ENCODE measurements around the gene BTN2A1.
"Not testable (repeated sequence)": the region's sequence is repeated elsewhere in the genome, so short reads cannot be mapped to it uniquely, and the experiment has no call there.

Gene BTN2A1

DNA sequence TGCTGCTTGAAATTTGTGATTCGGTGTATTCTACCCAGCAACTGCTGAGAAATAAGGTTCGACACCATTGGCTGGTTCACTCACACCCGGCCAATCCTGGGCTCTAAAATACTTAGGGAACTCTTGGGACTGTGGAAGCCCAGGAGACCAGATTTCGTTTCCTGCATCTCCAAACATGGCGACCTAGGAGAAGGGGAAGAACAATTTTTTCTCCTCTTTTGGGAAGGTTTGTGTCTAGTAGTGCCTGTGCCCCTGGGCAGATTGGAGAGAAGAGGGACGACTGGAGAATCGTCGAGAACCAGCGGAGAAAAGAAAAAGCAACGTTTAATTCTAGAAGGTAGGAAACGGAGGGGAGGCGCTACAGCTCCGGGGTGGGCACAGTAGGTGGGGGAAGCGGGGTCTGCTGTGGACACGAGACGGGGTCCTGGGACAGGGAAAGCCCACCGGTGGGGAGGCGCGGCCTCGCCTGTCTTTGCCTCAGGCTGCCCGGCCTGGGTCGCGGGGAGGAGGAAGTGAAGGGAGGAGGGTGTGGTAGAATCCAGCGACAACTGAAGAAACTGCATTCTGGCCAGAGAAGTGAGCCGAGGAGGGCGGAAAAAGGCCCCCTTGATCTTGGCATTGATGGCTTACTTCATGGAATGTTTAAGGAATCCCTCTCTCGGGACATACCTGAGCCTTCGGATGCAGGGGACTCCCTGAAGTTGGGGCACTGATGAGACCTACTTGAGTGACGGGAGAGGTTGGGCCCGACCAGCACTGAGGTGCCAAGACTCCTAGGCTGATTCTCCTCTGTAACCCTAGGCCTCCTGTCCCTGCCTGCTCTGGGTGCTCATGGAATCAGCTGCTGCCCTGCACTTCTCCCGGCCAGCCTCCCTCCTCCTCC is at the start of gene BTN2A1:
BTN2A1 (plus strand) TSS at position 150 of the 883 bp plus-strand sequence; CDS start at position 832, 682 bp downstream.
- no peak for DNase-seq (ENCODE audit: low read depth, low spot score)

DNA sequence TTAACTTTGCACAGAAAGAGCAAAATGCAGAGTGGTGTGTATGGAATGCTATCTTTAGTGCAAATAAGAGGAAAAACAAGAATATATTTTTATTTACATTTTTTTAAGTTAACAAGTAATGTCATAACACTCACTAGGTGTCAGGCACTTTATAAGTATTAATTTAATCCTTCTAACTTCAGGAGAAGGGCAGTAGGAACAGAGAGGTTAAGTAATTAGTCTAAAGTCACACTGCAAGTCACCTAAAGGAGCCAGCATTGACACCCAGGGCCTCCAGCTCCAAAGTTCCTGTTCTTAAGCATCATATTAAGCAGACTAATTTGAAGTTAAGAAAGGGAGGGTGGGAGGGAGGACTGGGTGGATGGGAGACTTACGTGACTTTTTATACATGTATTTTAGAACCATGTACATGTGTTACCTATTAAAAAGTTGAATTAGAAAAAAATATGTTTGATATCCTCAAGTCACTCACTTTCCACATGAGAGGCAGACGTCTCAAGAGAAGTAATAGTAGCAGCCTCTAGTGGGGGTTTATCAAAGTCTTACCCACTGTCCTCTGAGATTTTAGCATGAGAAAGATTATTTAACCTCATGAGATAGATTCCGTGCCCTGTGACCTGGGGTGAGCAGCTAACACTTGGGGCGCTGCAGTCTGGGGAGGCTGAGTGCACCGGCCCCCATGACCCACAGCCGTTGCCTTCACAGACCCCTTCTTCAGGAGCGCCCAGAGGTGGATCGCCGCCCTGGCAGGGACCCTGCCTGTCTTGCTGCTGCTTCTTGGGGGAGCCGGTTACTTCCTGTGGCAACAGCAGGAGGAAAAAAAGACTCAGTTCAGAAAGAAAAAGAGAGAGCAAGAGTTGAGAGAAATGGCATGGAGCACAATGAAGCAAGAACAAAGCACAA is 48.7 kb upstream of the BTN2A1 start:
- no peak for DNase-seq (ENCODE audit: low read depth, low spot score)

DNA sequence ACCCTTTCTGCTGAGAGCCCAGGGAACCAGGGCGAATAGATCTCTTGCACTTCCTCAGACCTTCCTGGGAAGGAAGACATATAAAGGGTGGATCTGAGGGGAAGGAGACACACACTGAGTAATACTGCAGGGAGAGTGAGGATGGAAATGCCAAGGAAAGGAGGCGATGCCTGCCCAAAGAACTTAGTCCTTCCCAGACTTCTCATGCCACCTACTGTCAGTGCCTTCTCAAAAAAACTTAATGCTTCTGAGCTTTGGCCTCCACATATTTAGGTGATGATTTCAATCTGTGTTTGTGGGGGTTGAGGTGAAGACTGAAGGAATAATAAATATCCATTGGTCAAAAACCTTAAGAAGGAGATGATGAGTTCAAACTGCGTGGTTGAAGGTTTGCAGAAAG is 46.0 kb upstream of the BTN2A1 start:
- no peak for DNase-seq (ENCODE audit: low read depth, low spot score)

DNA sequence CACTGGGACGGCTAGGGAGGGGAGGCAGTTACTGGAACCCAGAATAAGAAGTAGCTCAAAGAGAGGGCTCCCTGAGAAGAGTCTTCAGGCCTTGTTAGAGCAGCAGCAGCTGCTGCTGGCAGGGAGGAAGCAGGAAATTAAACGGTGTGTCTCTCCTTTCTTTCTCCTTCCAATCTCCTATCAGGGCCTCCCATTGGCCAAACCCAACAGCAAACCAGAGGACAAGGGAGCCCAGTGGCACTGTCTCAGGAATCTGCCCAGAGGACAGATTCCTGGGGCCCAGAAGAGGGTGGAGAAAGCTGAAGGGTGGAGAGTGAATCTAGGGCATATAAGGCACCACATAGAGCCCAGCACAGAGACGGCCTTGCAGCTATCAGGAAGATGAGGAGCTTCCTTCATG is 45.5 kb upstream of the BTN2A1 start:
- DNase-seq (ENCODE audit: low read depth, low spot score): no peak

DNA sequence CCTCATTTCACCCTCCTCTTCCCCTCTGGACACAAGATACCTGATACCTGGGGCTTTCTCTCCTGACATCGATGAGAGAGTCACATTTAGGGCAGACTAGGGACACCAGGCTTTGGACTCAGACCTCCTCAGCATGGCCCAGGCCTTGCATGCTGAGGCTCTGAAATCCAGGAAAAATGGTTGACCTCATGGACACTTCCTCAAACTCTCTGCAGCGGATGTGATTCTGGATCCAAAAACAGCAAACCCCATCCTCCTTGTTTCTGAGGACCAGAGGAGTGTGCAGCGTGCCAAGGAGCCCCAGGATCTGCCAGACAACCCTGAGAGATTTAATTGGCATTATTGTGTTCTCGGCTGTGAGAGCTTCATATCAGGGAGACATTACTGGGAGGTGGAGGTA is 44.8 kb upstream of the BTN2A1 start:
- no peak for DNase-seq (ENCODE audit: low read depth, low spot score)

DNA sequence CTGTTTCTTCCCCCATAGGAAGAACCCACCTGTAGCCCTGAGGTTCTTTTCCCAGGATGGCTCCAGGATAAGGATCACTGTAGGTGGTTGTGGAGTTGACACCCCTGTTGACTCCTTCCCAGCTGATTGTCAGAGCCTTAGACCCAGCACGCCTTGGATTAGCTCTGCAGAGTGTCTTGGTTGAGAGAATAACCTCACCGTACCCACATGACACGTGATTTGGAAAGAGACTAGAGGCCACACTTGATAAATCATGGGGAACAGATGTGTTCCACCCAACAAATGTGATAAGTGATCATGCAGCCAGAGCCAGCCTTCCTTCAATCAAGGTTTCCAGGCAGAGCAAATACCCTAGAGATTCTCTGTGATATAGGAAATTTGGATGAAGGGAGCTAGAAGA is 43.5 kb upstream of the BTN2A1 start:
- DNase-seq (ENCODE audit: low read depth, low spot score): no peak

DNA sequence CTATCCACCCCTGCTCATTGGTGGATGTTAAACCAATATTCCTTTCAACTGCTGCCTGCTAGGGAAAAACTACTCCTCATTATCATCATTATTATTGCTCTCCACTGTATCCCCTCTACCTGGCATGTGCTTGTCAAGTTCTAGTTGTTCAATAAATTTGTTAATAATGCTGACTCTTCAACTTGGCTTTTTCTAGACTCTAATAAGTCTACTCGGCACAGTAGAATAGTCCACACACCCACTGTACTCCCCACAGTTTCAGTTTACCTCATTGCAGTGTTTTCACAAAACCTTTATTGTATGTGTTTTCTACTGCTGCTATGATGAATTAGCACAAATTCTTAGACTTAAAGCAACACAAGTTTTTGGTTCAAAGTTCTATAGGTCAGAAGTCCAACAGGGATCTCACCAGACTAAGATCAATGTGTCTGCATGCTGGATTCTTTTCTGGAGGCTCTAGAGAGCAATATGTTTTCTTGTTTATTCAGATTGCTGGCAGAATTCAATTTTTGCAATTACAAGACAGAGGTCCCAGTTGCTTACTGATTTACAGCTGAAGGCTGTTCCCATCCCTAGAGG is 42.6 kb upstream of the BTN2A1 start:
- DNase-seq (ENCODE audit: low read depth, low spot score): no peak

DNA sequence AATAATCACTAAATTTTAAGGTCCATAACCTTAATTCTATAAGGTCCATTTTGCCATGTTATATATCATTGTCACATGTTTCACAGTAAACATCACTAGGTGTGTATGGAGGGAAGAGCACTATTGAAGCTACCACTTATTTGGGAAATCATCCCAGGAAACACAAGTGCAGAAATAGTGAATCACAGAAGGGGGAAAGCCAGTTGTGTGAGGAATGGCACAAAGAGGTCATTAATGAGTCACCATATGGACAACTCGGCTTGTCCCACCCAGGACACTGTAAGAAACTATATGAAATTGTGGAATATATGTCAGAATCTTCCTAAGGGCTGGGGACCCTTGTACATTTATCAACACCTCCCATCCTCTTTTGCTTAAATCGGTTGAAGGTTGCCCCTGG is 42.0 kb upstream of the BTN2A1 start:
- DNase-seq (ENCODE audit: low read depth, low spot score): no peak

DNA sequence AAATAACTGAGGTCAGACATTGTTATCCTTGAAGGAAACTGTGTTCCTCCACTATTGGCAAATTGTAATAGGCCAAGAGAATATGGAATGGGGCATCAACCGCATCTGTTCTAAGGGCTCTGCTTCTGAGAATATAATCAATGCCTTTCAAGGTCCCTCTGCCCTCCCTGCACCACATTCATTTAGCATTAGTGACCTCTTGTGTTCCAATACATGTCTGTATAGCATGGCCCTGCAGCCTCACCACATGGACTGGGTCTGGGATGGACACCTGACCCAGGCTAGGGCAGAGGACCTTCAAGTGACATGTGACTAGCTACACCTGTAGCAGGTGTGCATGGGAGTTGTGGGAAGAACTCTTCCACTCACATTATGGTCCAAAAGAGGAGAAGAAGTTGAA is 41.5 kb upstream of the BTN2A1 start:
- no peak for DNase-seq (ENCODE audit: low read depth, low spot score)

DNA sequence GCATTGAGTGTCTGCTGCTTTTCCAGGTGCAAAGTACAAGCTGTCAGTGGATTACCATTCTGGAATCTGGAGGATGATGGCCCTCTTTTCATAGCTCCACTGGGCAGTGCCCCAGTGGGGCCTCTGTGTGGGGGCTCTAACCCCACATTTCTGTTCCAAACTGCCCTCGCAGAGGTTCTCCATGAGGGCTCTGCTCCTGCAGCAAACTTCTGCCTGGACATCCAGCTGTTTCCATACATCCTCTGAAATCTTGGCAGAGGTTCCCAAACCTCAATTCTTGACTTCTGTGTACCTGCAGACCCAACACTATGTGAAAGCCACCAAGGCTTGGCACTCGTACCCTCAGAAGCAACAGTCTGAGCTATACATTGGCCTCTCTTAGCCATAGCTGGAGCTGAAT is 39.7 kb upstream of the BTN2A1 start:
- not testable (repeated sequence) for DNase-seq (ENCODE audit: low read depth, low spot score)

DNA sequence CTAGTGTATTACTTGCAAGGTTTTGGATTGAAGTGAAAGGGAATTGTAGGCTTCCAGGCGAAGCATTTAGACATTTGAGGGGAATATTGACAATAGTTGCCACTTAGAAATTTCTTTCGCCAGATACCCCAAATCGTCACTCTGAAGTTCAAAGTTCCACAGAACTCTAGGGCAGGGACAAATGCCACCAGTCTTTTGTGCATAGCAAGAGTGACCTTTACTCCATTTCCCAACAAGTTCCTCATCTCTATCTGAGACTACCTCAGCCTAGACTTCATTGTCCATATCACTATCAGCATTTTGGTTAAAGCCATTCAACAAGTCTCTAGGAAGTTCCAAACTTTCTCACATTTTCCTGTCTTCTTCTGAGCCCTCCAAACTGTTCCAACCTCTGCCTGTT is 39.0 kb upstream of the BTN2A1 start:
- not testable (repeated sequence) for DNase-seq (ENCODE audit: low read depth, low spot score)

DNA sequence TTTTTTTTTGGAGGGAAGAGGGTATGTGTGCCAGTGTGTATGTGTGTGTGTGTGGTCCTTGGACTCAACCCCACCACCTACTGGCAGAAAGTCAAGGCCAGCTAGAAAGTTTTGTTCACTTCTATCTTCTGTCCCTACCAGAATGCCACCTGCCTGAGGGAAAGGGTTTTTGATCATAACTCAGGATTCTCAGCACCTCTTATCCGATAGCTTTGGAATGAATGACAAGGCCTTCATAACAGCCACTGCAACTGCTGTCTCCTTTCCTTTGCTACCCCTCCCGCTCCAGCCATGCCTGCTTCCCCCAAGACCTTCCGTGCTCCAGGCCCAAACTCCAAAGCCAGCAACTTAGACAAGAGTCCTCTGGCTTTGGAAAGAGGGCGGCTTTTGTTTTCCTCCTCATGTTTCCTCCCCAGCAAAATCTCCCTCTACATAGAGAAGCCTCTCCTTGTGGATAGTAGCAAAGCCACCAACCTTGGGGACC is 37.0 kb upstream of the BTN2A1 start:
- DNase-seq (ENCODE audit: low read depth, low spot score): no peak

DNA sequence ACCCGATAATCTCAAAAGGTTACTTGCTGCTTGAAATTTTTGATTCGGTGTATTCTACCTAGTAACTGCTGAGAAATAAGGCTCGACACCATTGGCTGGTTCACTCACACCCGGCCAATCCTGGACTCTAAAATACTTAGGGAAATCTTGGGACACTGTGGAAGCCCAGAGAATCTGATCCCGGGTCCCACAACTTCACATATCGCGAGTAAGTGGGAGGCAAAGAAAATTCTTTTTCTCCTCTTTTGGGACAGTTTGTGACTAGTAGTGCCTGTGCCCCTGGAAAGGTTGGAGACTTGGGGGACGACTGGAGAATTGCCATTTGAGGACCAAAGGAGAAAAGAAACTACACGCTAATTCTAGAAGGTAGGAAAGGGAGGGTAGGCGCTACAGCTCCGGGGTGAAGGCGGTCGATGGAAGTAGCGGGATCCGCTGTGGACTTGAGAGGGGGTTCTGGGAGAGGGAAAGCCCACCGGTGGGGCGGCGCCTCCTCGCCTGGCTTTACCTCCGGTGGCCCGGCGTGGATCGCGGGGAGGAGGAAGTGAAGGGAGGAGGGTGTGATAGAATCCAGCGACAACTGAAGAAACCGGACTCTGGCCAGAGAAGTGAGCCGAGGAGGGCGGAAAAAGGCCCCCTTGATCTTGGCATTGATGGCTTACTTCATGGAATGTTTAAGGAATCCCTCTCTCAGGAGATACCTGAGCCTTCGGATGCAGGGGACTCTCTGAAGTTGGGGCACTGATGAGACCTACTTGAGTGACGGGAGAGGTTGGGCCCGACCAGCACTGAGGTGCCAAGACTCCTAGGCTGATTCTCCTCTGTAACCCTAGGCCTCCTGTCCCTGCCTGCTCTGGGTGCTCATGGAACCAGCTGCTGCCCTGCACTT is 36.3 kb upstream of the BTN2A1 start:
- no peak for DNase-seq (ENCODE audit: low read depth, low spot score)

DNA sequence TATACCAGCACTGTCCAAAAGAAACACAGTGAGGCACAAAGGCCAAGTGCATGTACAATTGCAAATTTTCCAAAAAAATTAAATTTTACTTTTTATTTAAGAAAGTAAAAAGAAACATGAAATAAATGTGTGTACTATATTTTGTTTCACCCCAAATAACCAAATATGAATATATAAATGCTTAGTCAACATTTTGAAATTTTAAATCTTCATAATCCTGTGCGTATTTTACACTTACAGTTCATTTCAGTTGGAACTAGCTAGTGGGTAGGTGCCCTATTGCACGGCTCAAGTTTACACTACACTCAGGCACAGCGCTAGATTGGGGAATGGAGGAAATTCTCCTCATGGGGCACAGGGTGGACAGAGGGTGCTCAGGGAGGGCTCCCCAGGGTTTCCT is 35.4 kb upstream of the BTN2A1 start:
- DNase-seq (ENCODE audit: low read depth, low spot score): no peak

DNA sequence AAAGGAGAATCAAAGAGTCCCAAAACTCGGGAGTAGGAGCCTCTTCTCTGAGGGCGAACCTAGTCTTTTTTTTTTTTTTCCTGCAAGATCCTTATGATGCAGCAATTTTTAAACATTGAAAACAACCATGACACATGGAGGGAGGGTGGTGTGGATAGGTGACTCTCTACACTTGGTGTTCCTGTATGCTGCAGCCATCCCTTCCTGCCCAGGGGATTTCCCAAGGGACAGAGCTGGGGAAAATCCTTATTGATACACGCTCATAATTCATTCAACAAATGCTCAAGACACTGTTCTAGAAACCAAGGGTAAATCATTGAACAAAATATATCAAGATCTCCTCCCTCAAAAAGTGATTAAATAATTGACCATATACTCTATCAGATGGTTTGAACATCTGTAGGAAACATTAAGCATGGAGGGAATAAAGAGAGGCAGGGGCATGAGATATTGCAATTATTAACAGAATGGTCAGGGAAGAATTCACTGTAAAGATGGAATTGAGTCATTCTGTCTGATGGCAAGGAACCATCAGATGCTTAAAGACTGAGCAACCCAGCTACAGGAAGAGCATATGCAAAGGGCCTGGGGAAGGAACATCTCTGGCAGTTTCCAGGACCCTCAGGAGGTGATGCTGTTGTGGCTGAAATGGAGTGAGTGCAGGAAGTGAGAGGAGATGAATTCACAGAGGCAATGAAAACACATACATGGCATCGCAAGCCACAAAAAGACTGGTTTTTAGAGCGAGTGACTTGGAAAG is 30.9 kb upstream of the BTN2A1 start:
- DNase-seq (ENCODE audit: low read depth, low spot score): no peak

DNA sequence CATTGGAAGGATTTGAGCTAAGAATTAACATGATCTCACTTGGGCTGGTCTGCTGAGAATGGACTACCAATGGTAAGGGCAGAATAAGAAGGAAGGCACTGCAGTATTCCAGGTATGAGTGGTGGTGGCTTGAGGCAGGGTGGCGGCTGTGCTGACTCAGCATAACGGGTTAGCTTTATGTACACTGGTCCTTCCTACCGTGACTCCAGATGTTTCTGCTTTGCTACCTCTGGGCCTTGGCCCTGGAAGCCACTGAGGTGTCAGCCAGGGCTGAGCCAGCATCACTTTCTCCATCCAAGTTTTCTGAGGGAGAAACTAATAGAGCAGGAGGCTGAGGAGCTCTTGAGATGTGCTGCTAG is 30.3 kb upstream of the BTN2A1 start:
- no peak for DNase-seq (ENCODE audit: low read depth, low spot score)

DNA sequence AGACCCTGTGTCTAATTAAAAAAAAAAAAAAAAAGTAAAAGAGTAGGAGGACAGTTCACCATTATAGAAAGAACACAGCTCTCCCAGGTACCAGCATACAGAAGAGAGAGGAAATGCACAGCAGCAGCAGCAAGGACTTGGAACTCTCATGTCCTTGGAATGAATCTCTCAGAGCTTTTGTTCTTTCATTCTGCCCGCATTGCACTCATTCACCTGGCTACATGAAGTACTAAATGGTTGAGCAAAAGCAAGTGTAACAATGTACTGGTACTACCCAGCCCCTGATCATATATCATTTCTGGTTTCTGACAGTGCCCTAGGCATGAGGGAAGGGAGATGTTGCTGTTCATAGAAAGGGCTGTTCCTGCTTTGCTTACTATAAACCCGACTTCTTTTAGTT is 29.5 kb upstream of the BTN2A1 start:
- no peak for DNase-seq (ENCODE audit: low read depth, low spot score)

DNA sequence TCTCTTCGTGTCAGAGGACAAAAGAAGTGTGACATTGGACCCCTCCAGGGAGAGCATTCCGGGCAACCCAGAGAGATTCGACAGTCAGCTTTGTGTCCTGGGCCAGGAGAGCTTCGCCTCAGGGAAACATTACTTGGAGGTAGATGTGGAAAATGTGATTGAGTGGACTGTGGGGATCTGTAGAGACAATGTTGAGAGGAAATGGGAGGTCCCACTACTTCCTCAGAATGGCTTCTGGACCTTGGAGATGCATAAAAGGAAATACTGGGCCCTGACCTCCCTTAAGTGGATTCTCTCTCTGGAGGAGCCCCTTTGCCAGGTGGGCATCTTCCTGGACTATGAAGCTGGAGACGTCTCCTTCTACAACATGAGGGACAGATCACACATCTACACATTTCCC is 27.0 kb upstream of the BTN2A1 start:
- DNase-seq (ENCODE audit: low read depth, low spot score): no peak

DNA sequence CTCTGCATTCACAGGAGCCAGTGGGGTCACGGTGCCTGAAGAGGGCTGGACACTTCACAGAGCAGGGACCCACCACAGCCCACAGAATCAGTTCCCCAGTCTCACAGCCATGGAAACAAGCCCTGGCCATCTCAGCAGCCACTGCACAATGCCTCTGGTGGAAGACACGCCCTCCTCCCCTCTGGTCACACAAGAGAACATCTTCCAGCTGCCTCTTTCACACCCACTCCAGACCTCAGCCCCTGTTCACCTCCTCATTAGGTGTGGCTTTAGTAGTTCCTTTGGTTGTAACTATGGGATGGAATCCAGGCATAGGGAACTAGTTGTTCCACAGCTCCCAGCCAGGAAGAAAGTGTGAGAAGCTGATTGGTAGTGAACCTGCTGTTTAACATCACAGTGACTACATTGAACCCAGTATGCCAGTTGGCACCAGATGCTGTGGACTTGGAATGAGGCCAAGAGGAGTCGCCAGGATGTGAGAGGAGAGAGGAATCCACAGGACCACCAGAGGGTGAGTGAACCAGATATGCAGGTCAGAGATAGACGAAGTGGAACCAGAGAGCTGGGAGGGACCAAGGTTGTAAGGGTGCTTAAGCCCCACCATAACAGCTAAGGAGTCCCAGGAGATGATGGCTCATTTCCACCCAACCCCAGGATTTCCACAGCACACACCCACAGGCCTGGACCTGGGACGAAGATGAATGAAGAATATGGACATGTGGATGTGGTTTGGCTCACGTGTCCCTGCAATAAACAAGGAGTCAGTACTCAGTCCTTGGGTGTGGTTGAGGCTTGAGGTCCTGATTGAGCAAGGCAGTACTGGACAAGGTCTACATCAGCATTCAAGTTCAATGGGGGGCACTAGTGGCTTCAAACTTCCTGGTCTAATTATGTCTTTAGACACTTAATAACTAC is 26.2 kb upstream of the BTN2A1 start:
- no peak for DNase-seq (ENCODE audit: low read depth, low spot score)

Data from activated naive CD8-positive, alpha-beta T cell treated with anti-CD3 and anti-CD28 coated beads, Interleukin-2, amount 50 U/mL, for 16 hours (primary cell).